Karpas-422 (cell line): ENCODE results near the gene ILDR1. TPM values are rescaled to one million over a fixed set of nuclear protein-coding genes. Genes with fewer than 3 reads are reported as not detected.

Source experiments
- DNase-seq: peaks from one replicate; pipeline ENCODE4 v3.0.0-alpha.2; 2015
- H2AFZ ChIP-seq: fragments of 200-600 bp; sonication (generic); 2 replicates; pipeline ENCODE4 v1.6.1; 2014; ENCODE audit warnings: antibody characterized with exemption, low read length, mixed read lengths
- H3K27ac ChIP-seq: fragments of 200-600 bp; sonication (generic); 2 replicates; pipeline ENCODE4 v1.5.1; 2014; ENCODE audit warnings: mild to moderate bottlenecking, low read length, moderate library complexity
- H3K27me3 ChIP-seq: fragments of 200-600 bp; sonication (generic); 2 replicates; pipeline ENCODE4 v1.6.1; 2014; ENCODE audit warnings: low read length, mixed read lengths
- H3K36me3 ChIP-seq: fragments of 200-600 bp; sonication (generic); 2 replicates; pipeline ENCODE4 v1.6.1; 2014; ENCODE audit warnings: low read length, mixed read lengths; ENCODE audit not compliant: insufficient read depth
- H3K4me1 ChIP-seq: fragments of 200-600 bp; sonication (generic); 2 replicates; pipeline ENCODE4 v1.6.1; 2014; ENCODE audit warnings: mild to moderate bottlenecking, low read length, mixed read lengths
- H3K4me2 ChIP-seq: fragments of 200-600 bp; sonication (generic); 2 replicates; pipeline ENCODE4 v1.6.1; 2014; ENCODE audit warnings: low read length, low read depth, mild to moderate bottlenecking; ENCODE audit not compliant: poor library complexity, severe bottlenecking
- H3K4me3 ChIP-seq: fragments of 200-600 bp; sonication (generic); 2 replicates; pipeline ENCODE4 v1.5.1; 2014; ENCODE audit warnings: mild to moderate bottlenecking, antibody characterized with exemption, low read length, mixed read lengths
- H3K79me2 ChIP-seq: fragments of 200-600 bp; sonication (generic); 2 replicates; pipeline ENCODE4 v1.6.1; 2014; ENCODE audit warnings: mild to moderate bottlenecking, low read length, mixed read lengths
- H3K9ac ChIP-seq: fragments of 200-600 bp; sonication (generic); 2 replicates; pipeline ENCODE4 v1.6.0; 2014; ENCODE audit warnings: low read length
- H3K9me2 ChIP-seq: fragments of 200-600 bp; sonication (generic), shearing (Covaris generic); replicated peaks from 2 replicates; pipeline ENCODE4 v1.6.0; 2014; ENCODE audit warnings: mild to moderate bottlenecking, low read length, moderate library complexity; ENCODE audit not compliant: insufficient read depth
- H3K9me3 ChIP-seq: fragments of 300-700, 200-600 bp; sonication (generic); 2 replicates; pipeline ENCODE4 v1.6.1; 2014; ENCODE audit warnings: low read length, mixed read lengths
- H4K20me1 ChIP-seq: fragments of 200-600 bp; sonication (generic); 2 replicates; pipeline ENCODE4 v1.6.1; 2014; ENCODE audit warnings: mild to moderate bottlenecking, antibody characterized with exemption, low read length, low read depth; ENCODE audit not compliant: insufficient read depth
- total RNA-seq: library from RNA; depleted of rRNA; stranded (reverse); fragments of >200 nt; shearing (Covaris generic); gene quantifications from 2 replicates; pipeline ENCODE4 v1.2.3, GENCODE V29; 2014; ENCODE audit warnings: low replicate concordance

The ILDR1 gene
- total RNA-seq, 1 experiment from 2014 or later = 0.52 TPM

DNA sequence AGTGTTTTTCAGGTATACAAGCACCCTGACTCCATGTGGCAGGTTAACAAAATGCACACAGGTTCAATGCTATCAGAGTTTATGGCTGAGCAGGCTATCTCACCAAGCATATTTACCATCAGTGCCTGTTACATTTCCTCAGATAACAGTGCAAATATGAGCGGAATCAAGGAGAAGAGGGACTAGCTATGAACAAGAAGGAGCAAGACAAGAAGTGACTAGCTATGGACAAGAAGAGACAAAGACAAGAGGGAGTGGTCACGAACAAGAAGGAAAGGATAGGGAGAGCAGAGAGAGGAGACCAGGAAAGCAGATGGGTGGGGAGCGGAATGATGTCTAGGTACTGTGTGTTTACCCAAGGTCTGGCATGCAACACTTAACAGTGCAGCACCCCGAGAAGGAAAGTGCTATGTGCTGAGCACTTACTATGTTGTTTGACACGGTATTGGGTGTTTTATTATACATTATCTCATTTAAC lies 8.6 kb downstream of the ILDR1 start:
- no peaks in the 10 kb centered on the region for H3K9me2 ChIP-seq
- H4K20me1 ChIP-seq = no peaks in the 10 kb centered on the region
- DNase-seq = no peak
- H3K79me2 ChIP-seq = no peaks in the 10 kb centered on the region
- H3K9ac ChIP-seq = no peak overlapping the region
- H3K36me3 ChIP-seq = no peaks in the 10 kb centered on the region
- no peak overlapping the region for H3K4me2 ChIP-seq
- H3K4me1 ChIP-seq = peaks cover 11% of the 10 kb centered on the region
- H3K27ac ChIP-seq = no peak overlapping the region
- no peak overlapping the region for H3K4me3 ChIP-seq
- no peaks in the 10 kb centered on the region for H3K9me3 ChIP-seq
- H2AFZ ChIP-seq = no peak overlapping the region
- no peaks in the 10 kb centered on the region; the same call in 1 of the 2 replicates for H3K27me3 ChIP-seq

DNA sequence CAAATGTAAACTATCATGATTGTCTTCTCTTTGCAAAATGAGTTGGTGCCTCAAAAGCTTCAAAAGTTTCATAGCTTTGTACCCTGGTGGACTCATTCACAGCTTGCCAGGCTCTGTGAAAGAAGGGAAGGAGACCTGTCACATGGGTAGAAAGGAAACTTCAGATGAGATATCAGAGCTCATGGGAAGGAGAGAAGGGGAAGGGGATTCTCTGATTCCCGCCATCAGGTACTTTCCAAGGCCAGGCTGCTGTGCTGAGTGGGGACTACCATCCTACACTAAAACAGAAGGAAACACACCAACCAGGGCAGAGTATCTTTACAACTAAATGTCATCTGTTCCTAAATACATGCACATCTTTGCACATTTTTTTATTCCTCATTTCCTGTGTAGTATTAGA lies 9.2 kb downstream of the ILDR1 start:
- Histone ChIP-seq H3K9ac (no peak overlapping the region), H3K9me3 (no peaks in the 10 kb centered on the region), H3K27ac (no peak overlapping the region), H3K79me2 (no peaks in the 10 kb centered on the region), H2AFZ (no peak overlapping the region), H3K4me2 (no peak overlapping the region), H4K20me1 (no peaks in the 10 kb centered on the region), H3K27me3 (no peaks in the 10 kb centered on the region; the same call in 1 of the 2 replicates), H3K4me1 (peaks cover 11% of the 10 kb centered on the region), H3K36me3 (no peaks in the 10 kb centered on the region), H3K4me3 (no peak overlapping the region), H3K9me2 (no peaks in the 10 kb centered on the region)
- DNase-seq = no peak

DNA sequence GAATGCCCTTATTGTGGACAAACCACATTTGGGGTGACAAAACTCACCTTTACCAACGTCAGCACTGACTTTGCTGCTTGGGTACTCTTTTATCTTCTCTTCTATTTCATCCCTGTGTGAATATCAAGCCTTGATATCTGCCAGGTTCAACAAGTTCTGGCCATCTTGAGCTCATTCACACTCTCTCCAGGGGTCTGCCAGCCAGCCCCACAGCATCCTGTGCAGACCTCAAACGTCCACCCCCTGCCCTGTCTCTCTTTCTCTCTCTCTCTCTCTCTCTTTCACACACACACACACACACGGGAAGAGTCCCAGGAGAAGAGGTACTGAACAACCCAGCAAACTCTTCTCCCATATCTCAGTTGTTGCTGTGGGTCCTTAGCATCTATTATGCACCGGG lies 10.7 kb downstream of the ILDR1 start:
- no peak overlapping the region for H3K9ac ChIP-seq
- H2AFZ ChIP-seq = no peak overlapping the region
- no peak for DNase-seq
- H3K79me2 ChIP-seq = no peaks in the 10 kb centered on the region
- no peak overlapping the region for H3K4me2 ChIP-seq
- H4K20me1 ChIP-seq = no peaks in the 10 kb centered on the region
- H3K9me3 ChIP-seq = no peaks in the 10 kb centered on the region
- no peaks in the 10 kb centered on the region for H3K36me3 ChIP-seq
- H3K4me3 ChIP-seq = no peak overlapping the region
- H3K27ac ChIP-seq = no peak overlapping the region
- H3K27me3 ChIP-seq = no peaks in the 10 kb centered on the region; the same call in 1 of the 2 replicates
- H3K4me1 ChIP-seq = peaks cover 11% of the 10 kb centered on the region
- no peaks in the 10 kb centered on the region for H3K9me2 ChIP-seq

DNA sequence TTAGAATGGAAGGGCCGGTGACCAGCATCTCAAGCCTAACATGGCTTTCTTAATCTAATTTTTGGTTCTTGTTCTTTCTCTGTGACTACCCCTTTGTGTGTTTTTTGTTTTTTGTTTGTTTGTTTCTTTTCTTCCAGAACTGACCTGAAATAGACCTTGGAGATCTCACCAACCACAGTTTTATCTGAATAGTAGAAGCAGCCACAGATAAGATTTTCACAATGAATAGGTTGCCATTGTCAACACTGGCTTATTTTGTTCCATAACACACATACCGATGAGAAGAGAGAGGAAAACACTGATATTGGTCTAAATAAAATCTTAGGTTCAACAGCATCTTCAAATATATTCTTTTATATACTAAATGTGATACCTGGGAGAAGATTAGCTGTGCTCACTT lies 11.5 kb downstream of the ILDR1 start:
- H3K9me3 ChIP-seq = no peaks in the 10 kb centered on the region
- no peaks in the 10 kb centered on the region for H4K20me1 ChIP-seq
- peaks cover 11% of the 10 kb centered on the region for H3K4me1 ChIP-seq
- no peak overlapping the region for H3K9ac ChIP-seq
- no peaks in the 10 kb centered on the region for H3K9me2 ChIP-seq
- no peaks in the 10 kb centered on the region for H3K36me3 ChIP-seq
- no peaks in the 10 kb centered on the region; the same call in 1 of the 2 replicates for H3K27me3 ChIP-seq
- H3K4me3 ChIP-seq = no peak overlapping the region
- no peaks in the 10 kb centered on the region for H3K79me2 ChIP-seq
- no peak for DNase-seq
- H3K27ac ChIP-seq = no peak overlapping the region
- no peak overlapping the region for H3K4me2 ChIP-seq
- no peak overlapping the region for H2AFZ ChIP-seq

DNA sequence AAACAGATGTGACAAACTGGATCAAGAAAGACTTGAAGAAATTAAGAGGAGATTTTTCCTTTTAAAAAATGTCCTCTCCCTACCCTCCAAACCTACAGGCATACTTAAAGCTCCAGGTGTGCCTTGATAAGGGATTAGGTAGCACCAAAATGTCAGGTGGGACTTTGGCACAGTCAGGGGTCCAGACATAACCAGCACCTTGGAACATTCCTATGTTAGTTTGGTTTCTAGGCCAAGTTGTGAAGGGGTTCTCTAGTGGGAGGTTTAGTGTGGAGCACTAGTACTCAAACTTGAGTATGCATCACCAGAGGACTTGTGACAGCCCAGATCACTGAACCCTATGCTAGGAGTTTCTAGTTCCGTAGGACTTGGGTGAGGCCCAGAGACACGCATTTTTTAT lies 13.9 kb downstream of the ILDR1 start:
- H3K4me1 ChIP-seq = peaks cover 20% of the 10 kb centered on the region

DNA sequence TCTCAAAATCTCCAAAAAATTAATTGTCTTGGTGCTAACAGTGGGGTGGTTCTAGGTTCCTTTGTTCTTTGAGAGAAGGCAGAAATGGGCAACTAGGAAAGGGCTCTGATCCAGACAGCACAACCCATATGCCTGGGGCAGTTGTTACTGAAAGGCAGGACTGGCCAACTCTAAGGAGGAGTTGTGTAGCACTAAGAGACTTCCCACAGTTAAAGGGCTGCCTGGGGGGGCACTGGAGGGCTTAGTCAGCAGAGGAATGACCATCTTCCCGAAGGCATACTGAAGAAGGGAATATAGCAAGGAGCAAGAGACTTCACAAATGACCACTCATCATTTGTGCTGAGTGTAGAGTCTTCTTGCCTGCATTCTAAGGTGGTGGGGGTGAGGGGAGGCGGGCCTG lies 15.8 kb downstream of the ILDR1 start:
- H3K27ac ChIP-seq = no peak overlapping the region
- H4K20me1 ChIP-seq = no peaks in the 10 kb centered on the region
- DNase-seq = no peak
- H3K79me2 ChIP-seq = no peaks in the 10 kb centered on the region
- H2AFZ ChIP-seq = no peak overlapping the region
- H3K9me2 ChIP-seq = no peaks in the 10 kb centered on the region
- no peaks in the 10 kb centered on the region for H3K36me3 ChIP-seq
- no peak overlapping the region for H3K4me3 ChIP-seq
- no peak overlapping the region for H3K9ac ChIP-seq
- no peaks in the 10 kb centered on the region; the same call in 1 of the 2 replicates for H3K27me3 ChIP-seq
- no peaks in the 10 kb centered on the region for H3K9me3 ChIP-seq
- H3K4me1 ChIP-seq = peaks cover 32% of the 10 kb centered on the region
- no peak overlapping the region for H3K4me2 ChIP-seq

More for the DNA sequence above, 13.9 kb downstream of the ILDR1 start:
- no peaks in the 10 kb centered on the region for H3K9me3 ChIP-seq
- H4K20me1 ChIP-seq = no peaks in the 10 kb centered on the region
- no peak overlapping the region for H3K4me2 ChIP-seq
- H3K9me2 ChIP-seq = no peaks in the 10 kb centered on the region
- no peaks in the 10 kb centered on the region for H3K36me3 ChIP-seq
- H3K4me3 ChIP-seq = no peak overlapping the region
- no peak overlapping the region for H3K27ac ChIP-seq
- no peaks in the 10 kb centered on the region for H3K79me2 ChIP-seq
- no peak for DNase-seq
- no peak overlapping the region for H3K9ac ChIP-seq
- no peak overlapping the region for H2AFZ ChIP-seq
- no peaks in the 10 kb centered on the region; the same call in 1 of the 2 replicates for H3K27me3 ChIP-seq

DNA sequence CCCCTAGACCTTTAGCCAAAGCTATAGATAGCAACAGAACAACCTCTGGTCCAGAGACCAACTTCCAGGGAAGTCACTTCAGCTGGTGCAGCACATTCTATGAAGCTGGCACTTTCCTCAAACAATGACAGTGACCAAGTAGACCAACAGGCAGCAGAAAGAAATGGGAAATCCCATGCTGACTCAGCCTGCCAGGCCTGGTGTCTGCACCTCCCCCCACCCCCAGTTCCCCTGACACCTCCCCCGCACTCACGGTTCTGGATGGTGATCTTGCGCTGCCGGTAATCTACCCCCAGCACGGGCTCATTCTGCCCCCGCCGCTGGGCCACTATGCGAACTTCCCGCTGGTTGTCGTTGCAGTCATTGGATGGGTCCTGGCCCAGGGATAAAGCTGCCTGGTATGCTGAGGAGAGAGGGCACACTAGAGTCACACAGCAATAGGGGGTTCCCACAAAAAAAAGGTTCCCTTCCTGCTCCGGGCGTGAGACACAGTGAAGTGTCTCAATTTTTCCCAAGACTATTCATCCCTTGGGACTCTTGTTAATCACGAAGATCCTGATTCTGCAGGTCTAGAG lies 17.0 kb downstream of the ILDR1 start:
- H3K27me3 ChIP-seq = no peaks in the 10 kb centered on the region
- H3K27ac ChIP-seq = no peak overlapping the region
- H3K9me3 ChIP-seq = no peaks in the 10 kb centered on the region
- no peaks in the 10 kb centered on the region for H3K79me2 ChIP-seq
- no peaks in the 10 kb centered on the region for H4K20me1 ChIP-seq
- H3K4me3 ChIP-seq = no peak overlapping the region
- H3K36me3 ChIP-seq = no peaks in the 10 kb centered on the region
- no peak overlapping the region for H2AFZ ChIP-seq
- H3K4me2 ChIP-seq = no peak overlapping the region
- peaks cover 32% of the 10 kb centered on the region for H3K4me1 ChIP-seq
- H3K9me2 ChIP-seq = no peaks in the 10 kb centered on the region
- no peak overlapping the region for H3K9ac ChIP-seq
- DNase-seq = no peak

DNA sequence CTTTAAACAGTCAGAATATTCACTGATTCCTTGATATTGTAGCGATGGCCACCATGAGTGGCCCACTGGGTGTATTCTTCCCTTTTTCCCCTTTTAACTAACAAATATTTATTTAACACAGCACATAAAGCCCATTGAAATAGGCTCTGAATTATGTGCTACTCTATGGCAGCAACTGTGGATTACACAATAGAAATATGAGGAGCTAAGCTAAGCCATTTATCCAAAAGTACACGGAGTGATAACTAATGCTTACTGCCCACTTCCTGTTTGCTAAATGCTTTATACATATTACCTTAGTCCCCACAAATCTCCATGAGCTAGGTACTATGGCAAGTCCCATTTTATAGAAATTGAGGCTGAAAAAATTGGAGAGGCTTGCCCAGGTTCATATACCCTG lies 17.9 kb downstream of the ILDR1 start:
- no peaks in the 10 kb centered on the region for H4K20me1 ChIP-seq
- no peaks in the 10 kb centered on the region for H3K9me3 ChIP-seq
- no peak overlapping the region for H3K4me2 ChIP-seq
- no peaks in the 10 kb centered on the region for H3K36me3 ChIP-seq
- no peak overlapping the region for H2AFZ ChIP-seq
- no peak overlapping the region for H3K27ac ChIP-seq
- no peaks in the 10 kb centered on the region for H3K9me2 ChIP-seq
- H3K27me3 ChIP-seq = no peaks in the 10 kb centered on the region
- DNase-seq = no peak
- peaks cover 32% of the 10 kb centered on the region for H3K4me1 ChIP-seq
- no peak overlapping the region for H3K9ac ChIP-seq
- no peak overlapping the region for H3K4me3 ChIP-seq
- no peaks in the 10 kb centered on the region for H3K79me2 ChIP-seq
